ENCODE data around the gene ADAMTSL2. TPM values are rescaled to one million over a fixed set of nuclear protein-coding genes. Genes with fewer than 3 reads are reported as not detected.

Gene ADAMTSL2
- total RNA-seq, 2 donors from 2014 or later: 4.9 to 27.7 TPM

GRCh38 chr9:133566382-133566781 lies 31.9 kb downstream of the ADAMTSL2 start:
- H3K27ac ChIP-seq: no peak overlapping the region

GRCh38 chr9:133566817-133567216 lies 32.3 kb downstream of the ADAMTSL2 start:
- Histone ChIP-seq H3K27ac (no peak overlapping the region), H3K4me1 (peaks cover 0 to 23% of the 10 kb centered on the region in 2 donors), H3K36me3 (peaks cover 10% of the 10 kb centered on the region), H3K9me3 (no peaks in the 10 kb centered on the region), H3K27me3 (no peaks in the 10 kb centered on the region), H3K4me3 (no peak overlapping the region)
- no peak for TF ChIP-seq CTCF (IDR thresholded peaks at IDR 0.05)
- DNase-seq (ENCODE audit: low spot score): no peak

More at GRCh38 chr9:133566382-133566781, 31.9 kb downstream of the ADAMTSL2 start:
- Histone ChIP-seq H3K27me3 (no peaks in the 10 kb centered on the region), H3K36me3 (peaks cover 10% of the 10 kb centered on the region), H3K4me3 (no peak overlapping the region), H3K4me1 (peaks cover 0 to 22% of the 10 kb centered on the region in 2 donors), H3K9me3 (no peaks in the 10 kb centered on the region)
- TF ChIP-seq CTCF (IDR thresholded peaks at IDR 0.05): no peak
- no peak for DNase-seq (ENCODE audit: low spot score)

- Histone ChIP-seq H3K27me3 (no peaks in the 10 kb centered on the region), H3K36me3 (peaks cover 10% of the 10 kb centered on the region), H3K4me1 (peaks cover 0 to 32% of the 10 kb centered on the region in 2 donors), H3K9me3 (no peaks in the 10 kb centered on the region), H3K27ac (no peak overlapping the region), H3K4me3 (no peak overlapping the region)
- no peak for DNase-seq (ENCODE audit: low spot score)
- TF ChIP-seq CTCF (IDR thresholded peaks at IDR 0.05): no peak
These were observed 33.7 kb downstream of the ADAMTSL2 start for GRCh38 chr9:133568186-133568585.

- DNase-seq (ENCODE audit: low spot score): no peak
- peaks cover 10% of the 10 kb centered on the region for H3K36me3 ChIP-seq
- peaks cover 0 to 31% of the 10 kb centered on the region in 2 donors for H3K4me1 ChIP-seq
- H3K27ac ChIP-seq: no peak overlapping the region
- no peak overlapping the region for H3K4me3 ChIP-seq
- H3K9me3 ChIP-seq: no peaks in the 10 kb centered on the region
- no peak for TF ChIP-seq CTCF (IDR thresholded peaks at IDR 0.05)
- no peaks in the 10 kb centered on the region for H3K27me3 ChIP-seq
These were observed 34.7 kb downstream of the ADAMTSL2 start for GRCh38 chr9:133569121-133569785.

GRCh38 chr9:133569891-133570690 lies 35.6 kb downstream of the ADAMTSL2 start:
- Histone ChIP-seq H3K36me3 (peaks cover 10% of the 10 kb centered on the region), H3K9me3 (no peaks in the 10 kb centered on the region), H3K27ac (no peak overlapping the region), H3K27me3 (no peaks in the 10 kb centered on the region), H3K4me3 (no peak overlapping the region), H3K4me1 (peaks cover 0 to 26% of the 10 kb centered on the region in 2 donors)
- no peak for DNase-seq (ENCODE audit: low spot score)
- no peak for TF ChIP-seq CTCF (IDR thresholded peaks at IDR 0.05)
